ENCODE data around the gene MYBBP1A.

The MYBBP1A gene

DNA sequence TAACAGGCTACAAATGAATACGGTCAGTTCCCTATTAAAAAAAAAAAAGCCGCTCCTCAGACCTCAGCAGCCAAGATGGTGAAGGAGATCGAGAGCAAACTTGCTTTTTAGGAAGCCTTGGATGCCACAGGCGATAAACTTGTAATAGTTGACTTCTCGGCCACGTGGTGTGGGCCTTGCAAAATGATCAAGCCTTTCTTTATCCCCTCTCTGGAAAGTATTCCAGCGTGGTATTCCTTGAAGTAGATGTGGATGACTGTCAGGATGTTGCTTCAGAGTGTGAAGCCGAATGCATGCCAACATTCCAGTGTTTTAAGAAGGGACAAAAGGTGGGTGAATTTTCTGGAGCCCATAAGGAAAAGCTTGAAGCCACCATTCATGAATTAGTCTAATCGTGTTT is 16.9 kb upstream of the MYBBP1A start:
- H3K4me3 ChIP-seq (replicated peaks; ENCODE audit: low read depth, low read length): no peak overlapping the region
- no peak for DNase-seq (ENCODE audit: extremely low read depth, low read depth)
- TF ChIP-seq, protein P1, sequence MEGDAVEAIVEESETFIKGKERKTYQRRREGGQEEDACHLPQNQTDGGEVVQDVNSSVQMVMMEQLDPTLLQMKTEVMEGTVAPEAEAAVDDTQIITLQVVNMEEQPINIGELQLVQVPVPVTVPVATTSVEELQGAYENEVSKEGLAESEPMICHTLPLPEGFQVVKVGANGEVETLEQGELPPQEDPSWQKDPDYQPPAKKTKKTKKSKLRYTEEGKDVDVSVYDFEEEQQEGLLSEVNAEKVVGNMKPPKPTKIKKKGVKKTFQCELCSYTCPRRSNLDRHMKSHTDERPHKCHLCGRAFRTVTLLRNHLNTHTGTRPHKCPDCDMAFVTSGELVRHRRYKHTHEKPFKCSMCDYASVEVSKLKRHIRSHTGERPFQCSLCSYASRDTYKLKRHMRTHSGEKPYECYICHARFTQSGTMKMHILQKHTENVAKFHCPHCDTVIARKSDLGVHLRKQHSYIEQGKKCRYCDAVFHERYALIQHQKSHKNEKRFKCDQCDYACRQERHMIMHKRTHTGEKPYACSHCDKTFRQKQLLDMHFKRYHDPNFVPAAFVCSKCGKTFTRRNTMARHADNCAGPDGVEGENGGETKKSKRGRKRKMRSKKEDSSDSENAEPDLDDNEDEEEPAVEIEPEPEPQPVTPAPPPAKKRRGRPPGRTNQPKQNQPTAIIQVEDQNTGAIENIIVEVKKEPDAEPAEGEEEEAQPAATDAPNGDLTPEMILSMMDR (IDR thresholded peaks at IDR 0.05; ENCODE audit: low read depth, low read length, missing control alignments): no peak

- H3K4me3 ChIP-seq (replicated peaks; ENCODE audit: low read depth, low read length): no peak overlapping the region
- TF ChIP-seq, protein P1 (IDR thresholded peaks at IDR 0.05; ENCODE audit: low read depth, low read length, missing control alignments): no peak
- DNase-seq (ENCODE audit: extremely low read depth, low read depth): no peak
Measured at GRCh38 chr17:4569591-4569990, 14.4 kb upstream of the MYBBP1A start.

- no peak for DNase-seq (ENCODE audit: extremely low read depth, low read depth)
- TF ChIP-seq, protein P1 (IDR thresholded peaks at IDR 0.05; ENCODE audit: low read depth, low read length, missing control alignments): peak; percentile 81
Measured at GRCh38 chr17:4566785-4567184, 11.6 kb upstream of the MYBBP1A start.

GRCh38 chr17:4565209-4566141 is 10.3 kb upstream of the MYBBP1A start:
- DNase-seq (ENCODE audit: extremely low read depth, low read depth): peak; percentile 67
- TF ChIP-seq, protein P1 (IDR thresholded peaks at IDR 0.05; ENCODE audit: low read depth, low read length, missing control alignments): peak; percentile 86
- no peak overlapping the region for H3K4me3 ChIP-seq (replicated peaks; ENCODE audit: low read depth, low read length)

More at GRCh38 chr17:4566785-4567184, 11.6 kb upstream of the MYBBP1A start:
- H3K4me3 ChIP-seq (replicated peaks; ENCODE audit: low read depth, low read length): no peak overlapping the region

DNA sequence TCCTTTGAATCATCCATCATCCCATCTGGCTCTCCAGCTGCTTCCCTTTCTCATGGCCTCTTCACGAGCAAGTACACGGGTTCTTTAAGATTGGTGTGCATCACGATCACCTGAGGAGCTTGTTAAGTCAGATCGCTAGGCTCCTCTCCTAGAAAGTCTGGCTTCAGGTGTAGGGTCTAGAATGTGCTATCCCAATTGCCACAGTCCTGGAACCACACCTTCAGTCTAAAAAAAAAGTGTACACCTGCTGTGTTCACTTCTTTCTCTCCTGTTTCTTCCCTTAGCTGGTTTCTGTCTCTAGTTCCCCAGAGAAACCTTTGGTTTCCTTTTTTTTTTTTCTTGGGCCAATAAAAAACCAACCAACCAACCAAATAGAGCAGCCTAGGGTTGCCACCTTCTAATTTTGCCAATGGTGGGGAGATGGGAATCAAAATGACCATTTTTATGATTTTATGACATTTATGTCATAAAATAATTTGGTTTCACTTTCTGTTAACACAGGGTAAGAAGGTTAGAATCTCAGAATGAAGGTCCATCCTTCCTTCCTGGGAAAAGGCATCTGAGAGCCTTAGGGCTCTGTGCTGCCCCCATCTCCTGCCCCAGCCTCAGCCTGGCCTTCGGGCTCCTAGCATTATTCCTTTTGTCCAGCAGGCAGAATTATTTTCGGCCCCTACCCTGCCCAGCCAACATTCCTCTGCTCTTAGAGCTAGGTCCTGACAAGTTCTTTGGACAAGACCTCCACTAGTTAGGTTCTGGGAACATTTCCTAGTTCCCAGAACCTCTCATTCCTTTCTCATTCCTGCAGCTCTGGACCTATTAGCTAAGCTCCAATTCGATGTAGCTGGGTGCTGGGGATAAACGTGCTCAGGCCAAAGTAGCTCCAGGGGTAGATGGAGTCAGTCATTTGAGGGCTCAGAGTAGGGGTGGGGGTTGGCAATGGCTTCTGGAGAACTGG is 7.1 kb upstream of the MYBBP1A start:
- no peak overlapping the region for H3K4me3 ChIP-seq (replicated peaks; ENCODE audit: low read depth, low read length)
- TF ChIP-seq, protein P1 (IDR thresholded peaks at IDR 0.05; ENCODE audit: low read depth, low read length, missing control alignments): no peak
- no peak for DNase-seq (ENCODE audit: extremely low read depth, low read depth)

DNA sequence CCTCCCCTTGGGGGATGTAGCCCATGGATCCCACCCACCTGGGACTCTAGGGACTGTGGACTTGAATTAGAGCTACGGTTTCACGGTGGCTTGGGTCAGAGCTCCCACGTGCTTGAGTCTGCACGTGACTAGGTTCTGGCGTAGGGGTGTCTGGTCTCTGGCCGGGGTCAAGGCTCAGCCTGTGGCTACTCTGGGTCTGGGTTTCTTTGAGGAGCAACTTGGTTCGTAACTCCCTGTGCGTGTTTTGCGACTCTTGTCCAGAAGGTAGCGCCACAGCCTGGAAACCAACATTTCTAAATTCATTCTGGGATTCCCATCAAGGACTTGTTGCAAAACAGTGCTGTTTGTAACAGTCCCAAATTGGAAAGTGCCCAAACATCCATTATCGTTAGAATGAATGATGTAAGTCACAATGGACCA is 5.7 kb upstream of the MYBBP1A start:
- TF ChIP-seq, protein P1 (IDR thresholded peaks at IDR 0.05; ENCODE audit: low read depth, low read length, missing control alignments): no peak
- DNase-seq (ENCODE audit: extremely low read depth, low read depth): no peak

More for the DNA sequence above, 5.7 kb upstream of the MYBBP1A start:
- no peak overlapping the region for H3K4me3 ChIP-seq (replicated peaks; ENCODE audit: low read depth, low read length)
